ENCODE data around the gene NME7. TPM values are rescaled to one million over a fixed set of nuclear protein-coding genes. Genes with fewer than 3 reads are reported as not detected.

The NME7 gene
- total and polyA plus RNA-seq, 2 experiments from 2014 or later, result 39.1 to 48.5 TPM

GRCh38 chr1:169326956-169327268 lies 40.7 kb downstream of the NME7 start:
- H3K9me3 Mint-ChIP-seq, result peaks cover 4% of the 10 kb centered on the region; the same call in 2 of the 3 replicates
- ATAC-seq, result no peak
- Histone ChIP-seq H3K79me2 (replicated peaks; ENCODE audit: insufficient read depth) (peaks cover 5% of the 10 kb centered on the region; the same call in 1 of the 2 replicates), H4K20me1 (replicated peaks; ENCODE audit: insufficient read depth) (no peaks in the 10 kb centered on the region), H3K9me2 (ENCODE audit: insufficient read depth) (no peaks in the 10 kb centered on the region), H3K27me3 (ENCODE audit: insufficient read depth) (no peaks in the 10 kb centered on the region), H3K4me3 (no peak overlapping the region), H3K27ac (ENCODE audit: low read depth) (no peak overlapping the region), H3K36me3 (ENCODE audit: insufficient read depth) (no peaks in the 10 kb centered on the region), H3K4me1 (ENCODE audit: insufficient read depth) (peaks cover 24% of the 10 kb centered on the region), H3K4me2 (no peak overlapping the region), H3F3A (replicated peaks; ENCODE audit: low read depth) (no peaks in the 10 kb centered on the region), H2AFZ (no peak overlapping the region)
- no peak overlapping the region for H3K4me3 Mint-ChIP-seq
- H3K27me3 Mint-ChIP-seq (ENCODE audit: insufficient read depth, low read depth, poor library complexity), result peaks cover 1% of the 10 kb centered on the region
- no peak for DNase-seq (ENCODE audit: low spot score)
- TF ChIP-seq CTCF (conservative IDR thresholded peaks at IDR 0.05; ENCODE audit: low read depth in 2 of 2) (no peak), ZNF114 (CRISPR knock-in tag; IDR thresholded peaks at IDR 0.05) (no peak)
- peaks cover 7% of the 10 kb centered on the region; the same call in 2 of the 3 replicates for H3K36me3 Mint-ChIP-seq (ENCODE audit: low read depth)
- no peak overlapping the region for H3K27ac Mint-ChIP-seq
- H3K4me1 Mint-ChIP-seq, result peaks cover 17% of the 10 kb centered on the region

GRCh38 chr1:169326261-169326955 lies 41.2 kb downstream of the NME7 start:
- H3K79me2 ChIP-seq (replicated peaks; ENCODE audit: insufficient read depth), result peaks cover 4% of the 10 kb centered on the region; the same call in 1 of the 2 replicates
- no peaks in the 10 kb centered on the region for H3F3A ChIP-seq (replicated peaks; ENCODE audit: low read depth)
- H3K36me3 ChIP-seq (ENCODE audit: insufficient read depth), result no peaks in the 10 kb centered on the region
- peaks cover 24% of the 10 kb centered on the region for H3K4me1 ChIP-seq (ENCODE audit: insufficient read depth)
- Mint-ChIP-seq H3K36me3 (ENCODE audit: low read depth) (peaks cover 7% of the 10 kb centered on the region; the same call in 2 of the 3 replicates), H3K4me3 (no peak overlapping the region), H3K9me3 (peaks cover 4% of the 10 kb centered on the region; the same call in 2 of the 3 replicates), H3K27ac (no peak overlapping the region), H3K4me1 (peaks cover 17% of the 10 kb centered on the region), H3K27me3 (ENCODE audit: insufficient read depth, low read depth, poor library complexity) (no peaks in the 10 kb centered on the region)
- no peaks in the 10 kb centered on the region for H4K20me1 ChIP-seq (replicated peaks; ENCODE audit: insufficient read depth)
- H2AFZ ChIP-seq, result no peak overlapping the region
- no peak overlapping the region for H3K4me3 ChIP-seq
- TF ChIP-seq CTCF (conservative IDR thresholded peaks at IDR 0.05; ENCODE audit: low read depth in 2 of 2) (no peak), POLR2AphosphoS5 (IDR thresholded peaks at IDR 0.05; ENCODE audit: low read depth) (no peak), CREB1 (CRISPR knock-in tag; IDR thresholded peaks at IDR 0.05; ENCODE audit: low read depth) (no peak), EZH2 (IDR thresholded peaks at IDR 0.05; ENCODE audit: low read depth, unreplicated experiment) (no peak), EZH2phosphoT487 (IDR thresholded peaks at IDR 0.05; ENCODE audit: unreplicated experiment) (no peak), ZNF462 (CRISPR knock-in tag; IDR thresholded peaks at IDR 0.05) (no peak)
- H3K27ac ChIP-seq (ENCODE audit: low read depth), result no peak overlapping the region
- H3K9me2 ChIP-seq (ENCODE audit: insufficient read depth), result no peaks in the 10 kb centered on the region
- no peak overlapping the region for H3K4me2 ChIP-seq
- no peak for DNase-seq (ENCODE audit: low spot score)
- ATAC-seq, result no peak
- H3K27me3 ChIP-seq (ENCODE audit: insufficient read depth), result no peaks in the 10 kb centered on the region
